Loucy (cell line): ENCODE results near the gene POLRMT.

ENCODE experiments used
- EZH2phosphoT487 ChIP-seq: fragments of 200-600 bp; IDR thresholded peaks from 2 replicates; pipeline ENCODE4 v1.6.1; 2018; ENCODE audit warnings: antibody characterized with exemption, mild to moderate bottlenecking, moderate library complexity, borderline replicate concordance
- TF ChIP-seq, protein P1 (sequence below): fragments of 200-600 bp; sonication (generic); conservative IDR thresholded peaks from 2 replicates; pipeline ENCODE4 v1.5.1; 2014; ENCODE audit warnings: mild to moderate bottlenecking, antibody characterized with exemption, low read length

DNA sequence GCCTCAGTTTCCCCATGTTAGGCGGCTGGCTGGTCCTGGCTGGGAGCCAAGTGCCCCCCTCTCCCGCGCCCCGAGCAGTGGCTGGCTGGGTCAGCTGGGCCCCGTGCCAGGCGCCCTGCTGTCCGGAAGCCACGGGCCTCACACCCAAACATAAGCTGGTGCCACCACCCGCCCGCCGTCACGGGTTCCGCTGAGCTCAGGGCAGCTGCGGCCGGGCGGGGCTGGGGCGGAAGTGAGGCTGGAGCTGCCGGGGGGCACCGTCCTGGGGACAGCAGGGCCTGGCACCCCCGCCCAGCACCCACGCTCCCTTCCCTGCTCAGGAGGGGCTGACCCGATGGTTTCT is 24.4 kb downstream of the POLRMT start:
- TF ChIP-seq, protein P1, sequence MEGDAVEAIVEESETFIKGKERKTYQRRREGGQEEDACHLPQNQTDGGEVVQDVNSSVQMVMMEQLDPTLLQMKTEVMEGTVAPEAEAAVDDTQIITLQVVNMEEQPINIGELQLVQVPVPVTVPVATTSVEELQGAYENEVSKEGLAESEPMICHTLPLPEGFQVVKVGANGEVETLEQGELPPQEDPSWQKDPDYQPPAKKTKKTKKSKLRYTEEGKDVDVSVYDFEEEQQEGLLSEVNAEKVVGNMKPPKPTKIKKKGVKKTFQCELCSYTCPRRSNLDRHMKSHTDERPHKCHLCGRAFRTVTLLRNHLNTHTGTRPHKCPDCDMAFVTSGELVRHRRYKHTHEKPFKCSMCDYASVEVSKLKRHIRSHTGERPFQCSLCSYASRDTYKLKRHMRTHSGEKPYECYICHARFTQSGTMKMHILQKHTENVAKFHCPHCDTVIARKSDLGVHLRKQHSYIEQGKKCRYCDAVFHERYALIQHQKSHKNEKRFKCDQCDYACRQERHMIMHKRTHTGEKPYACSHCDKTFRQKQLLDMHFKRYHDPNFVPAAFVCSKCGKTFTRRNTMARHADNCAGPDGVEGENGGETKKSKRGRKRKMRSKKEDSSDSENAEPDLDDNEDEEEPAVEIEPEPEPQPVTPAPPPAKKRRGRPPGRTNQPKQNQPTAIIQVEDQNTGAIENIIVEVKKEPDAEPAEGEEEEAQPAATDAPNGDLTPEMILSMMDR = no peak
- TF ChIP-seq EZH2phosphoT487 = no peak
